ENCODE data around the gene CYFIP2. TPM values are rescaled to one million over a fixed set of nuclear protein-coding genes. Genes with fewer than 3 reads are reported as not detected.

Gene CYFIP2
- polyA plus RNA-seq, 1 donor from 2014 or later, result 59.7 TPM

- no peak overlapping the region for H3K4me2 ChIP-seq (ENCODE audit: low read length)
- peaks cover 29% of the 10 kb centered on the region for H3K36me3 ChIP-seq (ENCODE audit: insufficient read depth, low read length)
- TF ChIP-seq CTCF (IDR thresholded peaks at IDR 0.05; ENCODE audit: poor library complexity, severe bottlenecking) (no peak), TAF1 (IDR thresholded peaks at IDR 0.05; ENCODE audit: low read depth) (no peak), SMC3 (conservative IDR thresholded peaks at IDR 0.05; ENCODE audit: poor library complexity) (no peak), MXI1 (conservative IDR thresholded peaks at IDR 0.05; ENCODE audit: poor library complexity, severe bottlenecking) (no peak), REST (IDR thresholded peaks at IDR 0.05; ENCODE audit: borderline replicate concordance) (no peak), RAD21 (conservative IDR thresholded peaks at IDR 0.05) (no peak), EP300 (conservative IDR thresholded peaks at IDR 0.05; ENCODE audit: poor library complexity, severe bottlenecking) (no peak), POLR2AphosphoS5 (IDR thresholded peaks at IDR 0.05) (no peak), EZH2 (IDR thresholded peaks at IDR 0.05; ENCODE audit: borderline replicate concordance, insufficient read depth, low read length, poor library complexity, severe bottlenecking) (no peak)
- H3K9me2 ChIP-seq (ENCODE audit: insufficient read depth, low read length), result no peaks in the 10 kb centered on the region
- no peak overlapping the region for H3K9ac ChIP-seq (ENCODE audit: low read length)
- no peaks in the 10 kb centered on the region for H3K9me3 ChIP-seq (ENCODE audit: low read length)
- no peak overlapping the region for H3K27ac ChIP-seq (ENCODE audit: low read length)
- H2AFZ ChIP-seq (ENCODE audit: low read depth, low read length), result no peak overlapping the region
- no peak overlapping the region for H3K4me3 ChIP-seq (ENCODE audit: low read length)
- no peaks in the 10 kb centered on the region for H3K27me3 ChIP-seq (ENCODE audit: insufficient read depth, low read depth, low read length)
- no peaks in the 10 kb centered on the region for H4K20me1 ChIP-seq (ENCODE audit: insufficient read depth)
- no peaks in the 10 kb centered on the region for H3K79me2 ChIP-seq (replicated peaks; ENCODE audit: insufficient read depth, low read length)
- no peaks in the 10 kb centered on the region for H3F3A ChIP-seq (ENCODE audit: insufficient read depth, low read length, poor library complexity, severe bottlenecking)
These were observed 90.7 kb downstream of the CYFIP2 start for GRCh38 chr5:157356576-157356975.

- H3K9ac ChIP-seq (ENCODE audit: low read length), result no peak overlapping the region
- no peaks in the 10 kb centered on the region for H3K9me3 ChIP-seq (ENCODE audit: low read length)
- H4K20me1 ChIP-seq (ENCODE audit: insufficient read depth), result no peaks in the 10 kb centered on the region
- TF ChIP-seq RAD21 (conservative IDR thresholded peaks at IDR 0.05) (no peak), EP300 (conservative IDR thresholded peaks at IDR 0.05; ENCODE audit: poor library complexity, severe bottlenecking) (no peak), CTCF (IDR thresholded peaks at IDR 0.05; ENCODE audit: poor library complexity, severe bottlenecking) (no peak), POLR2AphosphoS5 (IDR thresholded peaks at IDR 0.05) (no peak), EZH2 (IDR thresholded peaks at IDR 0.05; ENCODE audit: borderline replicate concordance, insufficient read depth, low read length, poor library complexity, severe bottlenecking) (no peak), MXI1 (conservative IDR thresholded peaks at IDR 0.05; ENCODE audit: poor library complexity, severe bottlenecking) (no peak), REST (IDR thresholded peaks at IDR 0.05; ENCODE audit: borderline replicate concordance) (no peak), SMC3 (conservative IDR thresholded peaks at IDR 0.05; ENCODE audit: poor library complexity) (no peak), TAF1 (IDR thresholded peaks at IDR 0.05; ENCODE audit: low read depth) (no peak)
- H2AFZ ChIP-seq (ENCODE audit: low read depth, low read length), result no peak overlapping the region
- no peak overlapping the region for H3K4me3 ChIP-seq (ENCODE audit: low read length)
- no peak overlapping the region for H3K4me2 ChIP-seq (ENCODE audit: low read length)
- H3K9me2 ChIP-seq (ENCODE audit: insufficient read depth, low read length), result no peaks in the 10 kb centered on the region
- no peaks in the 10 kb centered on the region for H3K27me3 ChIP-seq (ENCODE audit: insufficient read depth, low read depth, low read length)
- H3K27ac ChIP-seq (ENCODE audit: low read length), result no peak overlapping the region
- H3F3A ChIP-seq (ENCODE audit: insufficient read depth, low read length, poor library complexity, severe bottlenecking), result no peaks in the 10 kb centered on the region
- no peaks in the 10 kb centered on the region for H3K79me2 ChIP-seq (replicated peaks; ENCODE audit: insufficient read depth, low read length)
- H3K36me3 ChIP-seq (ENCODE audit: insufficient read depth, low read length), result peaks cover 26% of the 10 kb centered on the region
These were observed 91.9 kb downstream of the CYFIP2 start for GRCh38 chr5:157357823-157358222.
